GM18507 (cell line): Measurements from ENCODE around the gene GLIS2.
"Not testable (repeated sequence)": the region's sequence is repeated elsewhere in the genome, so short reads cannot be mapped to it uniquely, and the experiment has no call there.

Source experiments
- DNase-seq: peaks from one replicate; pipeline ENCODE4 v3.0.0; 2011; ENCODE audit warnings: low read depth; ENCODE audit not compliant: insufficient read length; ENCODE audit errors: extremely low spot score
- FAIRE-seq: peaks from 2 replicates; lab custom pipeline; 2011; peaks lifted over from hg19 to GRCh38; lab: Jason Lieb, UNC

GLIS2 gene

GRCh38 chr16:4330277-4330874 is 14.5 kb downstream of the GLIS2 start:
- FAIRE-seq (peak; percentile 70), DNase-seq (peak; percentile 84)

GRCh38 chr16:4332083-4332482 is 16.2 kb downstream of the GLIS2 start:
- no peak for FAIRE-seq

GRCh38 chr16:4332623-4333307 is 16.9 kb downstream of the GLIS2 start:
- FAIRE-seq = no peak

More at GRCh38 chr16:4332083-4332482, 16.2 kb downstream of the GLIS2 start:
- DNase-seq = no peak

GRCh38 chr16:4333308-4333638 is 17.4 kb downstream of the GLIS2 start:
- no peak for DNase-seq
- FAIRE-seq = no peak

More at GRCh38 chr16:4332623-4333307, 16.9 kb downstream of the GLIS2 start:
- DNase-seq = no peak

- FAIRE-seq, DNase-seq: not testable (repeated sequence)
Measured at GRCh38 chr16:4333714-4334113, 17.8 kb downstream of the GLIS2 start.

- DNase-seq = no peak
- no peak for FAIRE-seq
Measured at GRCh38 chr16:4334724-4335495, 19.0 kb downstream of the GLIS2 start.

GRCh38 chr16:4336701-4337539 is 21.1 kb downstream of the GLIS2 start:
- no peak for FAIRE-seq

GRCh38 chr16:4337540-4338088 is 21.7 kb downstream of the GLIS2 start:
- no peak for DNase-seq
- FAIRE-seq = no peak

More at GRCh38 chr16:4336701-4337539, 21.1 kb downstream of the GLIS2 start:
- DNase-seq = no peak

GRCh38 chr16:4338125-4338582 is 22.3 kb downstream of the GLIS2 start:
- FAIRE-seq (no peak), DNase-seq (no peak)

GRCh38 chr16:4338712-4339299 is 22.9 kb downstream of the GLIS2 start:
- no peak for FAIRE-seq
- DNase-seq = no peak

- DNase-seq (no peak), FAIRE-seq (no peak)
Measured at GRCh38 chr16:4339455-4339854, 23.6 kb downstream of the GLIS2 start.

- DNase-seq = no peak
Measured at GRCh38 chr16:4339909-4340308, 24.0 kb downstream of the GLIS2 start.

GRCh38 chr16:4340443-4340842 is 24.6 kb downstream of the GLIS2 start:
- DNase-seq (no peak), FAIRE-seq (no peak)

More at GRCh38 chr16:4339909-4340308, 24.0 kb downstream of the GLIS2 start:
- no peak for FAIRE-seq

- FAIRE-seq (no peak), DNase-seq (no peak)
Measured at GRCh38 chr16:4341250-4341649, 25.4 kb downstream of the GLIS2 start.

GRCh38 chr16:4342866-4343744 is 27.2 kb downstream of the GLIS2 start:
- FAIRE-seq = no peak
- no peak for DNase-seq

- not testable (repeated sequence) for FAIRE-seq, DNase-seq
Measured at GRCh38 chr16:4344300-4344982, 28.6 kb downstream of the GLIS2 start.
